K562 (cell line): ENCODE measurements around the gene FGFR1OP2. TPM values are rescaled to one million over a fixed set of nuclear protein-coding genes. Genes with fewer than 3 reads are reported as not detected.

Experiments used
- ATAC-seq: fragments of 200-7000 bp; cut with Tn5 transposase; 3 replicates; pipeline ENCODE4 v1.9.1; 2020; ENCODE audit warnings: moderate library complexity
- BruUV-seq: library from RNA; stranded (reverse); fragments of 400-500 nt; replicated peaks from 2 replicates; lab custom pipeline; 2021; lab: Mats Ljungman, UMichigan
- CTCF ChIA-PET: fragments of 300-600 bp; formaldehyde crosslinking; extraction: SDS; loops from one replicate; lab custom pipeline; 2021; ENCODE audit warnings: low intra/inter-chr PET ratio; lab: Yijun Ruan, JAX
- POLR2A ChIA-PET: fragments of 300-600, 350-650 bp; sonication (Branson Sonifier 250); formaldehyde crosslinking; extraction: SDS; loops from one replicate; lab custom pipeline; 2021; ENCODE audit warnings: antibody characterized with exemption, inconsistent platforms; lab: Yijun Ruan, JAX
- DNase-seq, 4 experiments: peaks; one replicate each; pipeline versions ENCODE4 v3.0.0 to v3.0.0-alpha.2; 2011 to 2018; ENCODE audit warnings: low spot score in 3 of 4, mixed read lengths in 3 of 4; ENCODE audit errors: extremely low read depth in 1 of 4
- FAIRE-seq: peaks from 2 replicates; lab custom pipeline; 2011; peaks lifted over from hg19 to GRCh38; lab: Jason Lieb, UNC
- H2AFZ ChIP-seq: 2 replicates; pipeline ENCODE4 v1.6.0; 2011; ENCODE audit warnings: low read depth, low read length, control low read depth, inconsistent platforms
- H3K27ac ChIP-seq: fragments of 200-600 bp; 3 replicates; pipeline ENCODE4 v1.8.0; 2011; ENCODE audit warnings: low read depth, mild to moderate bottlenecking, control low read depth, inconsistent platforms, low read length, moderate library complexity, mixed read lengths; ENCODE audit errors: extremely low read depth
- H3K27me3 ChIP-seq, 2 experiments: fragments of 300-600 bp in 1 of 2; 2 replicates in 1 of 2; 3 replicates in 1 of 2; pipeline versions ENCODE4 v1.6.0 to v1.8.0; 2011; ENCODE audit warnings: inconsistent platforms in 2 of 2, low read length in 2 of 2, mild to moderate bottlenecking in 1 of 2, mixed read lengths in 1 of 2, moderate library complexity in 1 of 2; ENCODE audit not compliant: control insufficient read depth in 2 of 2, insufficient read depth in 2 of 2
- H3K36me3 ChIP-seq: fragments of 300-600 bp; 3 replicates; pipeline ENCODE4 v1.8.0; 2011; ENCODE audit warnings: mild to moderate bottlenecking, low read length, inconsistent platforms; ENCODE audit not compliant: control insufficient read depth, insufficient read depth
- H3K4me1 ChIP-seq, 2 experiments: fragments of 200-600 bp in 1 of 2; replicated peaks in 1 of 2; 2 replicates in 1 of 2; 3 replicates in 1 of 2; pipeline versions ENCODE4 v1.5.1 to v1.8.0; 2011; ENCODE audit warnings: inconsistent platforms in 2 of 2, low read length in 2 of 2, mild to moderate bottlenecking in 1 of 2, mixed read lengths in 1 of 2, moderate library complexity in 1 of 2; ENCODE audit not compliant: control insufficient read depth in 2 of 2, insufficient read depth in 2 of 2
- H3K4me2 ChIP-seq: 2 replicates; pipeline ENCODE4 v1.6.1; 2011; ENCODE audit warnings: low read length, control low read depth, inconsistent platforms, mixed read lengths; ENCODE audit not compliant: insufficient read depth
- H3K4me3 ChIP-seq: fragments of 200-600 bp; sonication (generic), shearing (Covaris generic); 2 replicates; pipeline ENCODE4 v1.5.1; 2016; ENCODE audit warnings: control low read depth, inconsistent platforms
- H3K79me2 ChIP-seq: fragments of 200-600 bp; 3 replicates; pipeline ENCODE4 v1.8.0; 2011; ENCODE audit warnings: low read length, inconsistent platforms; ENCODE audit not compliant: control insufficient read depth, insufficient read depth
- H3K9ac ChIP-seq, 2 experiments: 2 replicates each; pipeline versions ENCODE4 v1.6.0 to v1.6.1; 2011; ENCODE audit warnings: low read depth in 2 of 2, low read length in 2 of 2, control low read depth in 1 of 2, inconsistent platforms in 1 of 2, mild to moderate bottlenecking in 1 of 2, mixed read lengths in 1 of 2; ENCODE audit not compliant: insufficient read depth in 1 of 2
- H3K9me1 ChIP-seq: one replicate; pipeline ENCODE4 v1.6.0; 2011; ENCODE audit warnings: inconsistent platforms, mild to moderate bottlenecking, low read length, moderate library complexity; ENCODE audit not compliant: control insufficient read depth, insufficient read depth
- H3K9me3 ChIP-seq: replicated peaks from 2 replicates; pipeline ENCODE4 v1.5.1; 2011; ENCODE audit warnings: low read depth, low read length, inconsistent platforms; ENCODE audit not compliant: control insufficient read depth, insufficient read depth
- H4K20me1 ChIP-seq: replicated peaks from 2 replicates; pipeline ENCODE4 v1.6.1; 2011; ENCODE audit warnings: low read length, inconsistent platforms, mixed read lengths; ENCODE audit not compliant: control insufficient read depth, insufficient read depth
- DACH1 ChIP-seq: fragments of 450-650 bp; IDR thresholded peaks from 2 replicates; pipeline ENCODE4 v1.6.1; 2018; ENCODE audit not compliant: partially characterized antibody
- EP300 ChIP-seq: IDR thresholded peaks from 2 replicates; pipeline ENCODE4 v1.6.1; 2012; ENCODE audit warnings: low read length, improper control_type of control experiment
- EP400 ChIP-seq: fragments of 450-650 bp; IDR thresholded peaks from 2 replicates; pipeline ENCODE4 v1.6.1; 2017; ENCODE audit warnings: antibody characterized with exemption, mild to moderate bottlenecking, moderate library complexity
- ESRRB ChIP-seq: fragments of 250-450 bp; sonication (Bioruptor Pico); IDR thresholded peaks from 2 replicates; pipeline ENCODE4 v1.5.0; 2020; ENCODE audit warnings: mild to moderate bottlenecking, moderate library complexity, borderline replicate concordance
- HDAC1 ChIP-seq, 2 experiments: fragments of 450-650 bp; IDR thresholded peaks; 2 replicates each; pipeline ENCODE4 v1.6.1; 2016 to 2017; ENCODE audit warnings: inconsistent platforms in 1 of 2, mild to moderate bottlenecking in 1 of 2, moderate library complexity in 1 of 2
- HMGXB4 ChIP-seq: sonication (generic); formaldehyde crosslinking; IDR thresholded peaks from 2 replicates; pipeline ENCODE4 v1.8.1; 2023; ENCODE audit warnings: mild to moderate bottlenecking, missing genetic modification reagents
- MEIS2 ChIP-seq: fragments of 450-650 bp; IDR thresholded peaks from 2 replicates; pipeline ENCODE4 v1.6.1; 2014; ENCODE audit warnings: mild to moderate bottlenecking; ENCODE audit not compliant: partially characterized antibody
- MNT ChIP-seq, 2 experiments: fragments of 450-650 bp; conservative IDR thresholded peaks; 2 replicates each; pipeline ENCODE4 v1.6.1; 2017; ENCODE audit warnings: mild to moderate bottlenecking in 2 of 2, moderate library complexity in 2 of 2
- NKRF ChIP-seq: fragments of 450-650 bp; IDR thresholded peaks from 2 replicates; pipeline ENCODE4 v1.6.1; 2016; ENCODE audit warnings: borderline replicate concordance
- PKNOX1 ChIP-seq: fragments of 450-650 bp; IDR thresholded peaks from 2 replicates; pipeline ENCODE4 v1.6.1; 2016
- RBFOX2 ChIP-seq: fragments of 200-400 bp; formaldehyde crosslinking; IDR thresholded peaks from 2 replicates; pipeline ENCODE4 v1.6.1; 2017; ENCODE audit warnings: low read depth, mild to moderate bottlenecking, low read length, moderate library complexity
- TFAP4 ChIP-seq: sonication (generic); formaldehyde crosslinking; IDR thresholded peaks from 2 replicates; pipeline ENCODE4 v1.8.0; 2022; ENCODE audit warnings: missing genetic modification reagents, mild to moderate bottlenecking, moderate library complexity, borderline replicate concordance
- ZNF354B ChIP-seq: fragments of 250-450 bp; sonication (Bioruptor Pico); IDR thresholded peaks from 2 replicates; pipeline ENCODE4 v1.4.0; 2020
- WGBS: fragments of 100-300 bp; shearing (Covaris generic); methylation state at CpG from one replicate; pipeline ENCODE4 v1.1.6; 2016; ENCODE audit warnings: low coverage, mixed read lengths; ENCODE audit not compliant: insufficient coverage; ENCODE audit errors: missing lambda C conversion rate; 5-methylcytosine and 5-hydroxymethylcytosine counted together
- in situ Hi-C: fragments of 300-500 bp; cut with MboI; formaldehyde crosslinking; loops from 4 replicates; pipeline ENCODE4 v1.15.0; 2018; ENCODE audit warnings: inconsistent platforms, mixed read lengths
- intact Hi-C: fragments of 100-400 bp; cut with micrococcal nuclease; formaldehyde crosslinking; loops from 2 replicates; pipeline ENCODE4 v1.14.2; 2022
- polyA plus RNA-seq, 8 experiments: library from polyadenylated mRNA; depleted of rRNA in 4 of 8; stranded (reverse) in 5 of 8; unstranded in 3 of 8; fragments of >200 nt; fragmentation: Nextera tagmentation in 2 of 8; fragmentation: Illumina TruSeq in 1 of 8; extraction: Ambion mirVana in 2 of 8; extraction: Trizol in 1 of 8; gene quantifications; 2 replicates each; pipeline versions ENCODE4 v1.2.1 to v1.2.3, GENCODE V29; 2011 to 2014; ENCODE audit warnings: inconsistent platforms in 1 of 8, missing spikeins in 1 of 8
- total RNA-seq, 7 experiments: library from RNA; depleted of rRNA in 6 of 7; stranded (reverse); fragments of >200 nt in 6 of 7; fragmentation: Illumina TruSeq in 2 of 7; extraction: Trizol in 2 of 7; gene quantifications; 2 replicates each; pipeline versions ENCODE4 v1.2.1 to v1.2.3, GENCODE V29; 2011 to 2021; ENCODE audit warnings: low replicate concordance in 1 of 7

Gene FGFR1OP2
- total and polyA plus RNA-seq, 9 of the 15 experiments (the other 6 are each of a cell fraction or from before 2014, with no cell fraction given): 31.6 to 49.0 (median 37.1) TPM

- Histone ChIP-seq H3K27me3 (no peaks in the 10 kb centered on the region), H4K20me1 (0 out of 2 replicates have a peak, but pooled peaks cover 5% of the 10 kb centered on the region), H3K27ac (peak overlapping the region; percentile 55), H3K4me1 (peaks cover 0 to 17% of the 10 kb centered on the region in 2 experiments; a peak in 3 of 5 replicates), H3K36me3 (peaks cover 39% of the 10 kb centered on the region), H3K4me2 (peak overlapping the region; percentile 98), H3K79me2 (peaks cover 85% of the 10 kb centered on the region), H2AFZ (no peak overlapping the region), H3K9ac (peak overlapping the region; percentile 61 to 94), H3K9me3 (no peaks in the 10 kb centered on the region), H3K4me3 (peak overlapping the region; percentile 84), H3K9me1 (no peaks in the 10 kb centered on the region)
- BruUV-seq: no TSS peak
- no peak for FAIRE-seq
- WGBS: 27% methylated on average over 7 of the region's 7 CpGs
- POLR2A ChIA-PET: interaction anchor here (0.9 to 1.5 kb wide), 4 partner anchors 9 to 78 kb away, joined by 3 to 4 read pairs (median 3); partner anchors contain the start of gene TM7SF3
- intact Hi-C loops (loop anchor here (2.0 kb wide), 1 partner anchor 79 kb away; the partner anchor contains the start of gene TM7SF3), in situ Hi-C loops (loop anchor here (5.0 kb wide), 1 partner anchor 76 kb away; the partner anchor contains the start of gene TM7SF3)
- peak in 1 of 4 experiments; percentile 29 for DNase-seq
- CTCF ChIA-PET: no interaction called here
- no peak for ATAC-seq
- peak in 1 of 2 experiments; percentile 49; a peak in 2 of 4 replicates for TF ChIP-seq MNT (conservative IDR thresholded peaks at IDR 0.05)
- no peak for TF ChIP-seq HMGXB4
- TF ChIP-seq EP300: 0 out of 2 replicates have a peak, but pooled peaks have one; percentile 11
- TF ChIP-seq DACH1: peak; percentile 68
- peak in 1 of 2 experiments; percentile 52; a peak in 1 of 4 replicates for TF ChIP-seq HDAC1 (IDR thresholded peaks at IDR 0.05)
- TF ChIP-seq ESRRB (CRISPR knock-in tag): no peak
- TF ChIP-seq ZNF354B (CRISPR knock-in tag): no peak
- peak; percentile 65 for TF ChIP-seq PKNOX1
- 0 out of 2 replicates have a peak, but pooled peaks have one; percentile 9 for TF ChIP-seq EP400
- peak; percentile 10 for TF ChIP-seq MEIS2
- TF ChIP-seq RBFOX2: 0 out of 2 replicates have a peak, but pooled peaks have one; percentile 18
- TF ChIP-seq NKRF: peak; percentile 73
- peak; percentile 24; the same call in 1 of the 2 replicates for TF ChIP-seq TFAP4 (CRISPR knock-in tag)
These were observed 2.5 kb upstream of the FGFR1OP2 start for GRCh38 chr12:26935636-26936378.
